SK-N-SH (cell line): ENCODE measurements around the gene XKR8. TPM values are rescaled to one million over a fixed set of nuclear protein-coding genes. Genes with fewer than 3 reads are reported as not detected.

Experiments used
- CTCF ChIA-PET: fragments of 300-600, 350-600 bp; formaldehyde crosslinking; extraction: SDS; loops from one replicate; lab custom pipeline; 2021; lab: Yijun Ruan, JAX
- POLR2A ChIA-PET: fragments of 350-600 bp; sonication (Branson Sonifier 250); formaldehyde crosslinking; extraction: SDS; loops from one replicate; lab custom pipeline; 2020; ENCODE audit warnings: antibody characterized with exemption, inconsistent platforms; lab: Yijun Ruan, JAX
- DNase-seq: peaks from one replicate; pipeline ENCODE4 v3.0.0; 2012
- H2AFZ ChIP-seq: fragments of 200-600 bp; sonication (generic); 2 replicates; pipeline ENCODE4 v1.8.1; 2016; ENCODE audit warnings: antibody characterized with exemption, mild to moderate bottlenecking, low read depth
- H3F3A ChIP-seq: fragments of 200-600 bp; sonication (generic); replicated peaks from 2 replicates; pipeline ENCODE3; 2016; ENCODE audit warnings: antibody characterized with exemption, mild to moderate bottlenecking; ENCODE audit not compliant: insufficient read depth
- H3K27ac ChIP-seq, 2 experiments: fragments of 200-500 bp in 1 of 2; fragments of 200-600 bp in 1 of 2; sonication (Bioruptor generic) in 1 of 2; sonication (generic), shearing (Covaris generic) in 1 of 2; 2 replicates each; pipeline versions ENCODE4 v1.5.1 to v1.6.1; 2014 to 2016; ENCODE audit warnings: low read depth in 2 of 2, inconsistent platforms in 1 of 2, low read length in 1 of 2, mild to moderate bottlenecking in 1 of 2, mixed read lengths in 1 of 2
- H3K27me3 ChIP-seq: fragments of 200-600 bp; sonication (generic), shearing (Covaris generic); 2 replicates; pipeline ENCODE4 v1.6.1; 2016; ENCODE audit warnings: mixed run types; ENCODE audit not compliant: insufficient read depth
- H3K36me3 ChIP-seq, 2 experiments: fragments of 200-500 bp in 1 of 2; fragments of 200-600 bp in 1 of 2; sonication (Bioruptor generic) in 1 of 2; sonication (generic) in 1 of 2; replicated peaks in 1 of 2; 2 replicates each; pipeline versions ENCODE3 to v1.5.1; 2014 to 2016; ENCODE audit warnings: low read length in 1 of 2, mild to moderate bottlenecking in 1 of 2; ENCODE audit not compliant: insufficient read depth in 2 of 2, control insufficient read depth in 1 of 2
- H3K4me1 ChIP-seq, 2 experiments: fragments of 200-500 bp in 1 of 2; fragments of 200-600 bp in 1 of 2; sonication (Bioruptor generic) in 1 of 2; sonication (generic), shearing (Covaris generic) in 1 of 2; 2 replicates each; pipeline versions ENCODE4 v1.5.1 to v1.6.1; 2014 to 2016; ENCODE audit warnings: low read depth in 1 of 2, low read length in 1 of 2, mixed run types in 1 of 2; ENCODE audit not compliant: insufficient read depth in 2 of 2, control insufficient read depth in 1 of 2
- H3K4me2 ChIP-seq: fragments of 200-600 bp; sonication (generic), shearing (Covaris generic); 2 replicates; pipeline ENCODE4 v1.6.1; 2017; ENCODE audit warnings: mixed run types
- H3K4me3 ChIP-seq, 2 experiments: fragments of 200-500 bp in 1 of 2; fragments of 200-600 bp in 1 of 2; sonication (Bioruptor generic) in 1 of 2; sonication (generic), shearing (Covaris generic) in 1 of 2; 2 replicates each; pipeline versions ENCODE4 v1.5.1 to v1.8.1; 2014 to 2016; ENCODE audit warnings: low read depth in 2 of 2, inconsistent platforms in 1 of 2, low read length in 1 of 2, mild to moderate bottlenecking in 1 of 2, mixed read lengths in 1 of 2, moderate library complexity in 1 of 2
- H3K79me2 ChIP-seq: fragments of 200-600 bp; sonication (generic); 2 replicates; pipeline ENCODE4 v1.8.1; 2017; ENCODE audit warnings: mild to moderate bottlenecking; ENCODE audit not compliant: insufficient read depth
- H3K9ac ChIP-seq: fragments of 200-600 bp; sonication (generic); 2 replicates; pipeline ENCODE4 v1.6.1; 2017; ENCODE audit warnings: mixed run types
- H3K9me2 ChIP-seq: fragments of 200-600 bp; sonication (generic); 2 replicates; pipeline ENCODE4 v1.6.1; 2017; ENCODE audit warnings: mixed run types
- H3K9me3 ChIP-seq: fragments of 200-600 bp; sonication (generic); 2 replicates; pipeline ENCODE4 v1.6.1; 2017; ENCODE audit warnings: mixed run types, mild to moderate bottlenecking, moderate library complexity
- H4K20me1 ChIP-seq: fragments of 200-600 bp; sonication (generic); 2 replicates; pipeline ENCODE4 v1.6.1; 2017; ENCODE audit warnings: mild to moderate bottlenecking, mixed run types; ENCODE audit not compliant: insufficient read depth
- CTCF ChIP-seq: fragments of 200-600 bp; sonication (generic); IDR thresholded peaks from 2 replicates; pipeline ENCODE4 v1.6.1; 2017; ENCODE audit warnings: antibody characterized with exemption, mild to moderate bottlenecking, moderate library complexity
- ELF1 ChIP-seq: IDR thresholded peaks from 2 replicates; pipeline ENCODE4 v1.4.0; 2012
- FOXJ3 ChIP-seq: sonication (generic); formaldehyde crosslinking; IDR thresholded peaks from 2 replicates; pipeline ENCODE4 v1.5.1; 2020; ENCODE audit warnings: mild to moderate bottlenecking, missing genetic modification reagents
- GABPA ChIP-seq: IDR thresholded peaks from 2 replicates; pipeline ENCODE4 v1.4.0; 2012; ENCODE audit warnings: low read depth, mild to moderate bottlenecking
- GATA2 ChIP-seq: sonication (generic); formaldehyde crosslinking; IDR thresholded peaks from 2 replicates; pipeline ENCODE4 v1.5.0; 2020; ENCODE audit warnings: mild to moderate bottlenecking, missing genetic modification reagents
- IRF3 ChIP-seq: fragments of 150-350 bp; IDR thresholded peaks from 2 replicates; pipeline ENCODE4 v1.6.1; 2016; ENCODE audit warnings: mild to moderate bottlenecking, low read depth, low read length
- MEF2A ChIP-seq: IDR thresholded peaks from 2 replicates; pipeline ENCODE4 v1.4.0; 2012; ENCODE audit warnings: low read depth, borderline replicate concordance
- MXI1 ChIP-seq: IDR thresholded peaks from 2 replicates; pipeline ENCODE4 v1.6.1; 2012; ENCODE audit warnings: mild to moderate bottlenecking, low read depth, low read length, improper control_type of control experiment
- PBX3 ChIP-seq: IDR thresholded peaks from 2 replicates; pipeline ENCODE4; 2012
- RAD21 ChIP-seq: IDR thresholded peaks from 2 replicates; pipeline ENCODE4 v1.6.1; 2012; ENCODE audit warnings: mild to moderate bottlenecking, low read length
- RXRA ChIP-seq: IDR thresholded peaks from 2 replicates; pipeline ENCODE4 v1.4.0; 2012; ENCODE audit warnings: low read depth, mild to moderate bottlenecking, borderline replicate concordance
- SIN3A ChIP-seq: IDR thresholded peaks from 2 replicates; pipeline ENCODE4 v1.6.1; 2012; ENCODE audit warnings: low read depth, mild to moderate bottlenecking, low read length, moderate library complexity, borderline replicate concordance
- SMC3 ChIP-seq: IDR thresholded peaks from 2 replicates; pipeline ENCODE4 v1.6.1; 2012; ENCODE audit warnings: low read depth, low read length, improper control_type of control experiment
- WGBS: methylation state at CpG from one replicate; pipeline ENCODE4 v1.1.6; 2017; ENCODE audit warnings: low lambda C conversion rate; 5-methylcytosine and 5-hydroxymethylcytosine counted together
- polyA plus RNA-seq, 3 experiments: library from polyadenylated mRNA; depleted of rRNA; stranded (reverse); fragments of >200 nt; gene quantifications; 2 replicates each; pipeline ENCODE4 v1.2.3, GENCODE V29; 2012

The XKR8 gene
- polyA plus RNA-seq, 1 of the 3 experiments (the other 2 are of a cell fraction) = 0.02 TPM

GRCh38 chr1:27974417-27974781 is 14.6 kb downstream of the XKR8 start:
- ChIA-PET CTCF (interaction anchor here (0.6 to 2.4 kb wide), 3 partner anchors 74 to 234 kb away, joined by 3 to 8 read pairs (median 5); no protein-coding TSS in a partner anchor), POLR2A (no interaction called here)

GRCh38 chr1:27979151-27979858 is 19.5 kb downstream of the XKR8 start:
- H3K9me2 ChIP-seq = no peaks in the 10 kb centered on the region
- H3K4me1 ChIP-seq = no peaks in the 10 kb centered on the region; a peak in 1 of 4 replicates
- H3K4me3 ChIP-seq = no peak overlapping the region
- POLR2A ChIA-PET = no interaction called here
- H3K9ac ChIP-seq = no peak overlapping the region
- H4K20me1 ChIP-seq = no peaks in the 10 kb centered on the region
- peaks cover 11% of the 10 kb centered on the region for H3F3A ChIP-seq
- TF ChIP-seq PBX3 = no peak
- TF ChIP-seq SMC3 = peak; percentile 57
- peak; percentile 68 for TF ChIP-seq RAD21
- peak; percentile 69 for TF ChIP-seq CTCF
- no peak for TF ChIP-seq ELF1
- no peaks in the 10 kb centered on the region for H3K79me2 ChIP-seq
- H3K9me3 ChIP-seq = no peaks in the 10 kb centered on the region
- 100% methylated on average over 1 of the region's 1 CpG for WGBS
- CTCF ChIA-PET = interaction anchor here (0.7 to 4.1 kb wide), 12 partner anchors 9 to 1061 kb away, joined by 3 to 40 read pairs (median 4); no protein-coding TSS in a partner anchor
- H2AFZ ChIP-seq = no peak overlapping the region
- no peak overlapping the region for H3K4me2 ChIP-seq
- H3K27ac ChIP-seq = no peak overlapping the region
- no peak for DNase-seq
- peaks cover 14 to 18% of the 10 kb centered on the region in 2 experiments for H3K36me3 ChIP-seq
- no peaks in the 10 kb centered on the region for H3K27me3 ChIP-seq

More at GRCh38 chr1:27974417-27974781, 14.6 kb downstream of the XKR8 start:
- Histone ChIP-seq H3K4me3 (no peak overlapping the region), H3K4me2 (no peak overlapping the region), H4K20me1 (no peaks in the 10 kb centered on the region), H3K27me3 (no peaks in the 10 kb centered on the region), H3K9ac (no peak overlapping the region), H3K9me3 (no peaks in the 10 kb centered on the region), H2AFZ (no peak overlapping the region), H3K4me1 (peaks cover 10 to 14% of the 10 kb centered on the region in 2 experiments; a peak in 3 of 4 replicates), H3K36me3 (peaks cover 29 to 31% of the 10 kb centered on the region in 2 experiments), H3K9me2 (no peaks in the 10 kb centered on the region), H3K79me2 (no peaks in the 10 kb centered on the region), H3K27ac (no peak overlapping the region), H3F3A (peaks cover 8% of the 10 kb centered on the region)
- DNase-seq = no peak
- TF ChIP-seq FOXJ3 (CRISPR knock-in tag) = no peak
- TF ChIP-seq SMC3 = no peak
- no peak for TF ChIP-seq SIN3A
- TF ChIP-seq MXI1 = no peak
- no peak for TF ChIP-seq RAD21
- TF ChIP-seq GABPA = no peak
- no peak for TF ChIP-seq RXRA
- no peak for TF ChIP-seq MEF2A
- no peak for TF ChIP-seq IRF3
- no peak for TF ChIP-seq GATA2 (CRISPR knock-in tag)
